PC-3 (cell line): ENCODE measurements around the gene WWC1. TPM values are rescaled to one million over a fixed set of nuclear protein-coding genes. Genes with fewer than 3 reads are reported as not detected.

Experiments used
- ATAC-seq: fragments of 200-7000 bp; cut with Tn5 transposase; 2 replicates; pipeline ENCODE4 v1.9.1; 2020; ENCODE audit warnings: mild to moderate bottlenecking, moderate library complexity
- BruUV-seq: library from RNA; stranded (reverse); fragments of 400-500 nt; replicated peaks from 2 replicates; lab custom pipeline; 2021; lab: Mats Ljungman, UMichigan
- CTCF ChIA-PET: fragments of 300-600 bp; sonication (Branson Sonifier 250); formaldehyde crosslinking; loops from one replicate; lab custom pipeline; 2022; ENCODE audit warnings: antibody characterized with exemption; lab: Charles Lee
- POLR2A ChIA-PET: fragments of 300-600 bp; sonication (Branson Sonifier 250); formaldehyde crosslinking; loops from one replicate; lab custom pipeline; 2022; ENCODE audit warnings: antibody characterized with exemption; ENCODE audit not compliant: unreplicated experiment; lab: Charles Lee
- DNase-seq: peaks from one replicate; pipeline ENCODE4 v3.0.0-alpha.2; 2015
- H2AFZ ChIP-seq: fragments of 300-600 bp; sonication (generic); 2 replicates; pipeline ENCODE4 v1.6.0; 2016; ENCODE audit warnings: antibody characterized with exemption, low read length
- H3F3A ChIP-seq: fragments of 300-600 bp; sonication (generic); one replicate; pipeline ENCODE4 v1.6.0; 2017; ENCODE audit warnings: antibody characterized with exemption, low read length, control low read depth, mild to moderate bottlenecking; ENCODE audit not compliant: unreplicated experiment
- H3K27ac ChIP-seq: fragments of 300-600 bp; sonication (generic); 2 replicates; pipeline ENCODE4 v1.5.1; 2016; ENCODE audit warnings: mild to moderate bottlenecking, low read length
- H3K27me3 ChIP-seq: fragments of 300-600 bp; sonication (generic); 2 replicates; pipeline ENCODE4 v1.6.1; 2016; ENCODE audit warnings: low read length, mixed read lengths
- H3K36me3 ChIP-seq: fragments of 300-600 bp; sonication (generic); 2 replicates; pipeline ENCODE4 v1.6.1; 2016; ENCODE audit warnings: low read depth, mixed run types, low read length, mixed read lengths
- H3K4me1 ChIP-seq: fragments of 300-600 bp; sonication (generic); 2 replicates; pipeline ENCODE4 v1.5.1; 2016; ENCODE audit warnings: low read length; ENCODE audit not compliant: insufficient read depth
- H3K4me2 ChIP-seq: fragments of 300-600 bp; sonication (generic); 2 replicates; pipeline ENCODE4 v1.6.0; 2016; ENCODE audit warnings: low read length
- H3K4me3 ChIP-seq: fragments of 300-600 bp; sonication (generic); 2 replicates; pipeline ENCODE4 v1.5.1; 2016; ENCODE audit warnings: mild to moderate bottlenecking, low read length, mixed read lengths
- H3K79me2 ChIP-seq: fragments of 300-600 bp; sonication (generic); 2 replicates; pipeline ENCODE4 v1.6.1; 2017; ENCODE audit warnings: low read length, mixed read lengths
- H3K9ac ChIP-seq: fragments of 300-600 bp; sonication (generic); 2 replicates; pipeline ENCODE4 v1.6.0; 2016; ENCODE audit warnings: mild to moderate bottlenecking, low read length
- H3K9me2 ChIP-seq: fragments of 300-600 bp; sonication (generic); replicated peaks from 2 replicates; pipeline ENCODE4 v1.6.1; 2016; ENCODE audit warnings: mixed run types, low read length, mixed read lengths
- H3K9me3 ChIP-seq: fragments of 300-600 bp; sonication (generic); 2 replicates; pipeline ENCODE4 v1.6.1; 2016; ENCODE audit warnings: low read length, mixed read lengths
- H4K20me1 ChIP-seq: fragments of 300-600 bp; sonication (generic); 2 replicates; pipeline ENCODE4 v1.6.1; 2016; ENCODE audit warnings: low read length, mixed read lengths
- EZH2 ChIP-seq: fragments of 300-600 bp; sonication (generic); IDR thresholded peaks from one replicate; pipeline ENCODE4 v1.6.1; 2017; ENCODE audit warnings: antibody characterized with exemption, mild to moderate bottlenecking, low read length; ENCODE audit not compliant: unreplicated experiment
- EZH2phosphoT487 ChIP-seq: fragments of 300-600 bp; sonication (generic); IDR thresholded peaks from 2 replicates; pipeline ENCODE4 v1.6.1; 2018; ENCODE audit warnings: mild to moderate bottlenecking, antibody characterized with exemption, low read length, borderline replicate concordance
- intact Hi-C: fragments of 100-400 bp; cut with micrococcal nuclease; formaldehyde crosslinking; loops from 2 replicates; pipeline ENCODE4 v1.9.0; 2023
- total RNA-seq: library from RNA; depleted of rRNA; stranded (reverse); fragments of >200 nt; gene quantifications from 2 replicates; pipeline ENCODE4 v1.2.3, GENCODE V29; 2014
- TF ChIP-seq, protein P1 (sequence below): fragments of 300-600 bp; sonication (generic); conservative IDR thresholded peaks from 2 replicates; pipeline ENCODE4 v1.5.1; 2017; ENCODE audit warnings: antibody characterized with exemption, low read depth, mild to moderate bottlenecking, low read length

WWC1 gene
- total RNA-seq, 1 experiment from 2014 or later, result 31.8 TPM

DNA sequence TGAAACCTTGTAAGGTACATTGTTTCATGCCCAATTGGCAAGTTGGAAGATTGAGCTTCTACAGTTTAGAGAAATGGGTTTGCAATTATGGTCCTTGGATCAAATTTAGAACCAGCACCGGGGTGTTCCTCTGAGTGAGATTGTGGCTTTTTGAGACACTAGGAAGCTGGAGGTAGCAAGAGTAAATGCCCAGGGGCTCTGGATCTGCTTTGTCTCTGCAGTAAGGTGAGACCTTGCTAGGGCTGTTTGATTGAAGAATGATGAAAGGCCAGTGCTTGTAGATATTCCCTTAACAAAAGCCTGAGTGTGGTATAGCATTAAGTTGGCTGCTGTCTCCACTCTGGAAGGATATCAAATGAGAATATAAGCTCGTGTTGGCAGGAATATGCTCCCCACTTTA, 36.0 kb downstream of the WWC1 start:
- no TSS peak for BruUV-seq
- Histone ChIP-seq H3K9me3 (no peaks in the 10 kb centered on the region), H3K4me3 (no peak overlapping the region), H4K20me1 (peaks cover 5% of the 10 kb centered on the region; the same call in 1 of the 2 replicates), H2AFZ (no peak overlapping the region), H3K27ac (peak overlapping the region; percentile 33; the same call in 1 of the 2 replicates), H3K27me3 (no peaks in the 10 kb centered on the region), H3F3A (no peaks in the 10 kb centered on the region), H3K4me1 (peaks cover 78% of the 10 kb centered on the region), H3K79me2 (peaks cover 90% of the 10 kb centered on the region), H3K9me2 (no peaks in the 10 kb centered on the region), H3K4me2 (peak overlapping the region; percentile 76; the same call in 1 of the 2 replicates), H3K36me3 (no peaks in the 10 kb centered on the region), H3K9ac (no peak overlapping the region)
- TF ChIP-seq EZH2 (no peak), EZH2phosphoT487 (no peak)
- TF ChIP-seq, protein P1, sequence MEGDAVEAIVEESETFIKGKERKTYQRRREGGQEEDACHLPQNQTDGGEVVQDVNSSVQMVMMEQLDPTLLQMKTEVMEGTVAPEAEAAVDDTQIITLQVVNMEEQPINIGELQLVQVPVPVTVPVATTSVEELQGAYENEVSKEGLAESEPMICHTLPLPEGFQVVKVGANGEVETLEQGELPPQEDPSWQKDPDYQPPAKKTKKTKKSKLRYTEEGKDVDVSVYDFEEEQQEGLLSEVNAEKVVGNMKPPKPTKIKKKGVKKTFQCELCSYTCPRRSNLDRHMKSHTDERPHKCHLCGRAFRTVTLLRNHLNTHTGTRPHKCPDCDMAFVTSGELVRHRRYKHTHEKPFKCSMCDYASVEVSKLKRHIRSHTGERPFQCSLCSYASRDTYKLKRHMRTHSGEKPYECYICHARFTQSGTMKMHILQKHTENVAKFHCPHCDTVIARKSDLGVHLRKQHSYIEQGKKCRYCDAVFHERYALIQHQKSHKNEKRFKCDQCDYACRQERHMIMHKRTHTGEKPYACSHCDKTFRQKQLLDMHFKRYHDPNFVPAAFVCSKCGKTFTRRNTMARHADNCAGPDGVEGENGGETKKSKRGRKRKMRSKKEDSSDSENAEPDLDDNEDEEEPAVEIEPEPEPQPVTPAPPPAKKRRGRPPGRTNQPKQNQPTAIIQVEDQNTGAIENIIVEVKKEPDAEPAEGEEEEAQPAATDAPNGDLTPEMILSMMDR, result no peak
- no peak for DNase-seq
- intact Hi-C loops, result no loop called here
- no peak for ATAC-seq
- ChIA-PET POLR2A (interaction anchor here (0.7 kb wide), 1 partner anchor 35 kb away, joined by 4 read pairs; no protein-coding TSS in a partner anchor), CTCF (no interaction called here)

DNA sequence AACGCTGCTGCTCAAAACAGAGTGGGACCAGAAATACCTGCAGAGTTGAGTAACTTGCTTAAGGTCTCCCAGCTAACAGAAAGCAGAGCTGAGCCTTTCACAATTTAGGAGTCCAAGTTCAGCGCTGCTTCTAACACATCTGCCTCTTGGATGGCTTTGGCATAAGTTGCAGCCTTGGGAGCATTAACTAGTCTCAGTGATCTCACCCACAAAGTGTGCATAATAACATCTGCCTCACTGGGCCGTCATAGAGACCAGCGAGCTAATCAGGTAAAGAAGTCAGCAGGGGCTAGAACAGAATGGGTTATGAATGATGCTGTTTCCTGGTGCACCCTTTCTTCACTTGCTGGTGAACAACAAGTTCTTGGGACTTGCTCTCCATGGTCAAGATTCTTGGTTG, 36.5 kb downstream of the WWC1 start:
- intact Hi-C loops, result no loop called here
- Histone ChIP-seq H3K9me3 (no peaks in the 10 kb centered on the region), H3K4me2 (0 out of 2 replicates have a peak overlapping the region, but pooled peaks have one; percentile 76), H4K20me1 (peaks cover 5% of the 10 kb centered on the region; the same call in 1 of the 2 replicates), H3K9me2 (no peaks in the 10 kb centered on the region), H2AFZ (no peak overlapping the region), H3K79me2 (peaks cover 90% of the 10 kb centered on the region), H3K4me3 (no peak overlapping the region), H3K27me3 (no peaks in the 10 kb centered on the region), H3K36me3 (no peaks in the 10 kb centered on the region), H3F3A (no peaks in the 10 kb centered on the region), H3K27ac (no peak overlapping the region), H3K4me1 (peaks cover 78% of the 10 kb centered on the region), H3K9ac (no peak overlapping the region)
- ATAC-seq (no peak), DNase-seq (no peak)
- no peak for TF ChIP-seq EZH2
- TF ChIP-seq, protein P1, result no peak
- TF ChIP-seq EZH2phosphoT487, result no peak
- ChIA-PET POLR2A (no interaction called here), CTCF (no interaction called here)
- BruUV-seq, result no TSS peak

DNA sequence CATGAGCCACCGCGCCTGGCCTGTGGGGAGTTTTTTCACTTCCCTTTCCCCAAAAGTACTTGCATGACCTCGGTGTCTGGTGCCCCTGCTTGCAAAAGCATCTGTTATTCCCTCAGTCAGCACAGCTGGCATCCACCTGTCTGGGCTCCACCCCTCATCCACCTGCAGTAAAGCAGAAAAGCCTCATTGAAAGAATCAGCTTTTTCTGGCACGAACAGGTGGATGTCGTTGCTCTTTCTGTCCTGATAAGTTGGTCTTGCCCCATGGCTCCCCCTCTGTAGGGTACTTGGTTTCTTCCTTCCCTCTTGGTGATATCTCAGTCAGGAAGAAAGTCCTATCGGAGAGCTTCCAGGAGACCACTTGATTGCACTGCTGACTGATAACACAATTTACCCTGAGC, 37.4 kb downstream of the WWC1 start:
- H3K4me3 ChIP-seq, result peak overlapping the region; percentile 44; the same call in 1 of the 2 replicates
- no TSS peak for BruUV-seq
- no peaks in the 10 kb centered on the region for H3K9me2 ChIP-seq
- no peaks in the 10 kb centered on the region for H3K36me3 ChIP-seq
- ChIA-PET CTCF (interaction anchor here (0.6 kb wide), 2 partner anchors 32 to 658 kb away, joined by 3 read pairs; no protein-coding TSS in a partner anchor), POLR2A (interaction anchor here (0.6 kb wide), 1 partner anchor 41 kb away, joined by 3 read pairs; no protein-coding TSS in a partner anchor)
- DNase-seq (peak; percentile 30), ATAC-seq (no peak)
- H4K20me1 ChIP-seq, result peaks cover 5% of the 10 kb centered on the region; the same call in 1 of the 2 replicates
- no peaks in the 10 kb centered on the region for H3K27me3 ChIP-seq
- H3K4me1 ChIP-seq, result peaks cover 74% of the 10 kb centered on the region
- H3K9ac ChIP-seq, result no peak overlapping the region
- H2AFZ ChIP-seq, result no peak overlapping the region
- H3K79me2 ChIP-seq, result peaks cover 90% of the 10 kb centered on the region
- peak overlapping the region; percentile 76 for H3K4me2 ChIP-seq
- intact Hi-C loops, result loop anchor here (1.0 kb wide), 1 partner anchor 37 kb away; no protein-coding TSS in a partner anchor
- H3K27ac ChIP-seq, result peak overlapping the region; percentile 21; the same call in 1 of the 2 replicates
- no peaks in the 10 kb centered on the region for H3F3A ChIP-seq
- no peaks in the 10 kb centered on the region for H3K9me3 ChIP-seq
- TF ChIP-seq, protein P1, result no peak
- TF ChIP-seq EZH2 (no peak), EZH2phosphoT487 (no peak)
